DND-41 (cell line): ENCODE measurements around the gene ZNF791.
"Not testable (repeated sequence)": the region's sequence is repeated elsewhere in the genome, so short reads cannot be mapped to it uniquely, and the experiment has no call there.

Experiments used
- ATAC-seq: fragments of 200-7000 bp; cut with Tn5 transposase; 3 replicates; pipeline ENCODE4 v1.9.1; 2021; ENCODE audit warnings: low read depth; ENCODE audit not compliant: insufficient read depth
- DNase-seq: peaks from one replicate; pipeline ENCODE4 v3.0.0-alpha.2; 2020
- H2AFZ ChIP-seq: 2 replicates; pipeline ENCODE4 v1.6.0; 2012; ENCODE audit warnings: low read depth, low read length
- H3K27ac ChIP-seq: 2 replicates; pipeline ENCODE4 v1.5.1; 2012; ENCODE audit warnings: low read length, inconsistent platforms
- H3K27me3 ChIP-seq: fragments of 200-600 bp; sonication (generic); 2 replicates; pipeline ENCODE4 v1.6.0; 2012; ENCODE audit warnings: low read length, mild to moderate bottlenecking, inconsistent platforms; ENCODE audit not compliant: insufficient read depth, poor library complexity
- H3K36me3 ChIP-seq: 2 replicates; pipeline ENCODE4 v1.5.1; 2012; ENCODE audit warnings: low read length, inconsistent platforms; ENCODE audit not compliant: insufficient read depth
- H3K4me1 ChIP-seq: 2 replicates; pipeline ENCODE4 v1.5.1; 2012; ENCODE audit warnings: mild to moderate bottlenecking, low read length; ENCODE audit not compliant: insufficient read depth
- H3K4me2 ChIP-seq: 2 replicates; pipeline ENCODE4 v1.6.0; 2012; ENCODE audit warnings: mild to moderate bottlenecking, moderate library complexity, low read length, inconsistent platforms; ENCODE audit not compliant: insufficient read depth
- H3K4me3 ChIP-seq, 2 experiments: fragments of 200-600 bp in 1 of 2; shearing (Covaris generic) in 1 of 2; 2 replicates each; pipeline ENCODE4 v1.5.1; 2012 to 2016; ENCODE audit warnings: inconsistent platforms in 2 of 2, low read length in 2 of 2, mild to moderate bottlenecking in 2 of 2, low read depth in 1 of 2, moderate library complexity in 1 of 2
- H3K79me2 ChIP-seq: 2 replicates; pipeline ENCODE4 v1.6.0; 2012; ENCODE audit warnings: low read length, inconsistent platforms; ENCODE audit not compliant: insufficient read depth
- H3K9ac ChIP-seq: 2 replicates; pipeline ENCODE4 v1.6.0; 2012; ENCODE audit warnings: low read depth, mild to moderate bottlenecking, inconsistent platforms, low read length, moderate library complexity
- H3K9me3 ChIP-seq: 2 replicates; pipeline ENCODE4 v1.5.1; 2012; ENCODE audit warnings: low read length, moderate library complexity, mild to moderate bottlenecking, inconsistent platforms; ENCODE audit not compliant: insufficient read depth, severe bottlenecking
- H4K20me1 ChIP-seq: 2 replicates; pipeline ENCODE4 v1.6.0; 2012; ENCODE audit warnings: low read length; ENCODE audit not compliant: insufficient read depth
- CTCF ChIP-seq: IDR thresholded peaks from 2 replicates; pipeline ENCODE4 v1.5.1; 2012; ENCODE audit warnings: borderline replicate concordance, low read length, moderate library complexity, mild to moderate bottlenecking; ENCODE audit not compliant: poor library complexity, severe bottlenecking; ENCODE audit errors: extremely low read depth
- EZH2 ChIP-seq: IDR thresholded peaks from 3 replicates; pipeline ENCODE4 v1.6.1; 2012; ENCODE audit warnings: borderline replicate concordance, low read depth, mild to moderate bottlenecking, moderate library complexity, low read length, inconsistent platforms; ENCODE audit not compliant: severe bottlenecking

The ZNF791 gene

GRCh38 chr19:12675940-12676339 lies 65.2 kb downstream of the ZNF791 start:
- H3K4me2 ChIP-seq: no peak overlapping the region
- H2AFZ ChIP-seq: no peak overlapping the region
- TF ChIP-seq EZH2 (no peak), CTCF (no peak)
- peaks cover 78% of the 10 kb centered on the region for H3K36me3 ChIP-seq
- no peak overlapping the region for H3K27ac ChIP-seq
- no peak for DNase-seq
- peaks cover 14% of the 10 kb centered on the region for H3K4me1 ChIP-seq
- no peaks in the 10 kb centered on the region for H3K27me3 ChIP-seq
- H4K20me1 ChIP-seq: peaks cover 46% of the 10 kb centered on the region
- no peak for ATAC-seq
- no peaks in the 10 kb centered on the region for H3K9me3 ChIP-seq
- peaks cover 49% of the 10 kb centered on the region for H3K79me2 ChIP-seq
- no peak overlapping the region for H3K4me3 ChIP-seq
- no peak overlapping the region for H3K9ac ChIP-seq

- H4K20me1 ChIP-seq: peaks cover 46% of the 10 kb centered on the region
- H3K79me2 ChIP-seq: peaks cover 51% of the 10 kb centered on the region
- H3K4me1 ChIP-seq: peaks cover 14% of the 10 kb centered on the region
- no peak overlapping the region for H3K4me2 ChIP-seq
- H3K36me3 ChIP-seq: peaks cover 78% of the 10 kb centered on the region
- H3K9ac ChIP-seq: no peak overlapping the region
- DNase-seq: peak; percentile 88
- no peak overlapping the region for H2AFZ ChIP-seq
- TF ChIP-seq CTCF (peak; percentile 94), EZH2 (no peak)
- peak; percentile 58 for ATAC-seq
- H3K4me3 ChIP-seq: no peak overlapping the region
- no peak overlapping the region for H3K27ac ChIP-seq
- no peaks in the 10 kb centered on the region for H3K9me3 ChIP-seq
- no peaks in the 10 kb centered on the region for H3K27me3 ChIP-seq
Measured at GRCh38 chr19:12676384-12676792, 65.7 kb downstream of the ZNF791 start.

- Histone ChIP-seq H3K4me2 (no peak overlapping the region), H3K9ac (no peak overlapping the region), H2AFZ (no peak overlapping the region), H3K9me3 (no peaks in the 10 kb centered on the region), H3K36me3 (peaks cover 74% of the 10 kb centered on the region), H3K4me1 (peaks cover 16% of the 10 kb centered on the region), H4K20me1 (peaks cover 46% of the 10 kb centered on the region), H3K4me3 (no peak overlapping the region), H3K27me3 (no peaks in the 10 kb centered on the region), H3K79me2 (peaks cover 51% of the 10 kb centered on the region), H3K27ac (no peak overlapping the region)
- TF ChIP-seq CTCF (no peak), EZH2 (no peak)
- DNase-seq: no peak
- ATAC-seq: no peak
Measured at GRCh38 chr19:12676928-12677327, 66.2 kb downstream of the ZNF791 start.

- H3K27me3 ChIP-seq, H3K4me3 ChIP-seq, DNase-seq, H3K9ac ChIP-seq, H3K27ac ChIP-seq, ATAC-seq, H2AFZ ChIP-seq, H3K4me2 ChIP-seq, H3K9me3 ChIP-seq: not testable (repeated sequence)
- Histone ChIP-seq H4K20me1 (peaks cover 41% of the 10 kb centered on the region), H3K36me3 (peaks cover 64% of the 10 kb centered on the region), H3K4me1 (peaks cover 26% of the 10 kb centered on the region), H3K79me2 (peaks cover 44% of the 10 kb centered on the region)
Measured at GRCh38 chr19:12678039-12678438, 67.3 kb downstream of the ZNF791 start.
